HCT116 (cell line): ENCODE results near the gene CDH13. TPM values are rescaled to one million over a fixed set of nuclear protein-coding genes. Genes with fewer than 3 reads are reported as not detected.

Source experiments
- ATAC-seq: fragments of 200-7000 bp; cut with Tn5 transposase; 2 replicates; pipeline ENCODE4 v1.9.1; 2020; ENCODE audit warnings: mild to moderate bottlenecking, moderate library complexity
- BruUV-seq: library from RNA; stranded (reverse); fragments of 400-500 nt; replicated peaks from 2 replicates; lab custom pipeline; 2021; lab: Mats Ljungman, UMichigan
- CTCF ChIA-PET: fragments of 300-600 bp; sonication (Branson Sonifier 250); formaldehyde crosslinking; loops from one replicate; lab custom pipeline; 2021; ENCODE audit warnings: antibody characterized with exemption; lab: Charles Lee
- POLR2A ChIA-PET: fragments of 300-600, 350-600 bp; sonication (Branson Sonifier 250); formaldehyde crosslinking; loops from one replicate; lab custom pipeline; 2021; ENCODE audit warnings: antibody characterized with exemption; lab: Charles Lee
- RAD21 ChIA-PET, 2 experiments: fragments of 300-600 bp; sonication (Branson Sonifier 250); formaldehyde crosslinking; loops; one replicate each; lab custom pipeline; 2023; ENCODE audit warnings: low total read pairs in 2 of 2; ENCODE audit not compliant: uncharacterized antibody in 2 of 2, unreplicated experiment in 2 of 2, low non-redundant PET in 1 of 2; lab: Charles Lee
- DNase-seq: peaks from one replicate; pipeline ENCODE4 v3.0.0-alpha.2; 2010; ENCODE audit warnings: low read depth, low spot score
- H2AFZ ChIP-seq: fragments of 200-600 bp; shearing (Covaris generic), sonication (generic); 2 replicates; pipeline ENCODE4 v1.6.1; 2017; ENCODE audit warnings: low read depth, mixed run types, mixed read lengths, antibody characterized with exemption, low read length; ENCODE audit not compliant: poor library complexity, severe bottlenecking
- H3K27ac ChIP-seq: 2 replicates; pipeline ENCODE4 v1.5.1; 2012; ENCODE audit warnings: low read depth, low read length
- H3K27me3 ChIP-seq: fragments of 200-600 bp; sonication (generic); 2 replicates; pipeline ENCODE4 v1.6.1; 2016; ENCODE audit warnings: mixed run types, low read length, mixed read lengths; ENCODE audit not compliant: insufficient read depth
- H3K36me3 ChIP-seq, 2 experiments: fragments of 200-500 bp in 1 of 2; fragments of 200-600 bp in 1 of 2; sonication (Bioruptor generic) in 1 of 2; sonication (generic) in 1 of 2; 2 replicates each; pipeline versions ENCODE4 v1.5.1 to v1.6.1; 2014 to 2016; ENCODE audit warnings: low read length in 2 of 2, inconsistent platforms in 1 of 2, mixed read lengths in 1 of 2, mixed run types in 1 of 2; ENCODE audit not compliant: insufficient read depth in 2 of 2, control insufficient read depth in 1 of 2
- H3K4me1 ChIP-seq, 2 experiments: fragments of 200-600 bp in 1 of 2; sonication (generic) in 1 of 2; 2 replicates each; pipeline versions ENCODE4 v1.5.1 to v1.6.1; 2012 to 2017; ENCODE audit warnings: low read length in 2 of 2, inconsistent platforms in 1 of 2, mild to moderate bottlenecking in 1 of 2, mixed read lengths in 1 of 2, mixed run types in 1 of 2, moderate library complexity in 1 of 2; ENCODE audit not compliant: insufficient read depth in 2 of 2, control insufficient read depth in 1 of 2
- H3K4me2 ChIP-seq: fragments of 200-600 bp; sonication (generic); 2 replicates; pipeline ENCODE4 v1.6.1; 2017; ENCODE audit warnings: mixed run types, low read length, mixed read lengths
- H3K4me3 ChIP-seq, 2 experiments: fragments of 200-600 bp in 1 of 2; sonication (generic) in 1 of 2; replicated peaks in 1 of 2; 2 replicates each; pipeline ENCODE4 v1.5.1; 2011 to 2016; ENCODE audit warnings: low read length in 2 of 2, control low read depth in 1 of 2, low read depth in 1 of 2, mild to moderate bottlenecking in 1 of 2, mixed read lengths in 1 of 2, mixed run types in 1 of 2
- H3K79me2 ChIP-seq: fragments of 200-600 bp; sonication (generic); 2 replicates; pipeline ENCODE4 v1.6.1; 2017; ENCODE audit warnings: mild to moderate bottlenecking, mixed run types, low read length, moderate library complexity, mixed read lengths; ENCODE audit not compliant: insufficient read depth
- H3K9ac ChIP-seq: fragments of 200-600 bp; sonication (generic); 2 replicates; pipeline ENCODE4 v1.6.1; 2016; ENCODE audit warnings: low read length, mixed read lengths
- H3K9me2 ChIP-seq: fragments of 200-600 bp; sonication (generic), shearing (Covaris generic); 2 replicates; pipeline ENCODE4 v1.6.1; 2017; ENCODE audit warnings: mixed run types, mild to moderate bottlenecking, moderate library complexity; ENCODE audit not compliant: insufficient read depth
- H3K9me3 ChIP-seq, 2 experiments: fragments of 200-500 bp in 1 of 2; fragments of 200-600 bp in 1 of 2; sonication (Bioruptor generic) in 1 of 2; sonication (generic) in 1 of 2; 2 replicates each; pipeline ENCODE4 v1.6.1; 2014 to 2017; ENCODE audit warnings: low read length in 2 of 2, mixed read lengths in 2 of 2, inconsistent platforms in 1 of 2, low read depth in 1 of 2, mild to moderate bottlenecking in 1 of 2, mixed run types in 1 of 2, moderate library complexity in 1 of 2; ENCODE audit not compliant: control insufficient read depth in 1 of 2, insufficient read depth in 1 of 2
- H4K20me1 ChIP-seq: fragments of 200-600 bp; sonication (generic), shearing (Covaris generic); 2 replicates; pipeline ENCODE4 v1.6.1; 2017; ENCODE audit warnings: mixed run types, mild to moderate bottlenecking, moderate library complexity; ENCODE audit not compliant: insufficient read depth
- ATF3 ChIP-seq: IDR thresholded peaks from 2 replicates; pipeline ENCODE4 v1.6.1; 2012
- CBX3 ChIP-seq: IDR thresholded peaks from 2 replicates; pipeline ENCODE4 v1.6.1; 2012; ENCODE audit warnings: low read depth
- CEBPB ChIP-seq: IDR thresholded peaks from 2 replicates; pipeline ENCODE4 v1.6.1; 2012; ENCODE audit warnings: low read depth
- EGR1 ChIP-seq: IDR thresholded peaks from 2 replicates; pipeline ENCODE4 v1.6.1; 2012; ENCODE audit warnings: low read depth
- FOSL1 ChIP-seq: IDR thresholded peaks from 2 replicates; pipeline ENCODE4 v1.6.1; 2012; ENCODE audit warnings: low read depth
- JUND ChIP-seq: IDR thresholded peaks from 2 replicates; pipeline ENCODE4 v1.6.1; 2012
- POLR2AphosphoS5 ChIP-seq: IDR thresholded peaks from 2 replicates; pipeline ENCODE4 v1.6.1; 2011; ENCODE audit warnings: mild to moderate bottlenecking, low read depth, low read length, moderate library complexity
- RAD21 ChIP-seq: IDR thresholded peaks from 2 replicates; pipeline ENCODE4 v1.6.1; 2012; ENCODE audit warnings: low read depth, mild to moderate bottlenecking
- YY1 ChIP-seq: IDR thresholded peaks from 2 replicates; pipeline ENCODE4 v1.6.1; 2011; ENCODE audit warnings: low read length, low read depth, moderate library complexity, mild to moderate bottlenecking; ENCODE audit not compliant: insufficient replicate concordance; ENCODE audit errors: extremely low read depth
- ZNF274 ChIP-seq: fragments of 200-500 bp; sonication (Bioruptor generic); IDR thresholded peaks from 2 replicates; pipeline ENCODE4 v1.6.1; 2014; ENCODE audit warnings: mild to moderate bottlenecking, low read depth, low read length, inconsistent platforms
- intact Hi-C: fragments of 100-400 bp; cut with micrococcal nuclease; formaldehyde crosslinking; loops from 2 replicates; pipeline ENCODE4 v1.10.0; 2022
- total RNA-seq: library from RNA; stranded (reverse); gene quantifications from one replicate; pipeline ENCODE4 v1.2.1, GENCODE V29; 2021; ENCODE audit not compliant: unreplicated experiment
- TF ChIP-seq, protein P1 (sequence below): IDR thresholded peaks from 2 replicates; pipeline ENCODE4 v1.6.1; 2011; ENCODE audit warnings: mild to moderate bottlenecking, low read length, moderate library complexity; ENCODE audit not compliant: insufficient replicate concordance; ENCODE audit errors: extremely low read depth

Gene CDH13
- total RNA-seq, 1 experiment from 2014 or later: not detected

DNA sequence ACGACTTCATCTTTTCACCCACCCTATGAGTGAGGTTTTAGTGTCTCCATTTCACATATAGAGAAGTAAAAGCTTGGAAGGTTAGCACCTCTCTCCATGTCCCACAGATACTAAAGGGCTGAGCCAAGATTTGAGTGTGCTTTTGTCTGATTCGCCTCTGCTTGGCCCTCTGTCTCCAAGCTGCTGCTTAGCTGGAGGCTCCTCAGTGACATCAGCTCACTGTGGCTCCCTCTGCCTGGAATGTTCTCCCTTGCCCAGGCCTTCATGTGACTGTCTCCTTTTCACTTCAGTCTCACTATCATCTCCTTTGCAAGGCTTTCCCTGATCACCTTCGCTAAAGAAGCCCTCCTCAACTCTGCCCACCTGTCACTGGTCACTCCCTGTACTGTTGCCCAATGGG lies 1096.5 kb downstream of the CDH13 start:
- no TSS peak for BruUV-seq
- intact Hi-C loops: no loop called here
- no peak overlapping the region for H3K27ac ChIP-seq
- DNase-seq (no peak), ATAC-seq (no peak)
- H3K36me3 ChIP-seq: no peaks in the 10 kb centered on the region
- TF ChIP-seq EGR1 (no peak), YY1 (no peak), ATF3 (no peak), POLR2AphosphoS5 (no peak), JUND (no peak), RAD21 (no peak), CEBPB (no peak), CBX3 (no peak)
- TF ChIP-seq, protein P1, sequence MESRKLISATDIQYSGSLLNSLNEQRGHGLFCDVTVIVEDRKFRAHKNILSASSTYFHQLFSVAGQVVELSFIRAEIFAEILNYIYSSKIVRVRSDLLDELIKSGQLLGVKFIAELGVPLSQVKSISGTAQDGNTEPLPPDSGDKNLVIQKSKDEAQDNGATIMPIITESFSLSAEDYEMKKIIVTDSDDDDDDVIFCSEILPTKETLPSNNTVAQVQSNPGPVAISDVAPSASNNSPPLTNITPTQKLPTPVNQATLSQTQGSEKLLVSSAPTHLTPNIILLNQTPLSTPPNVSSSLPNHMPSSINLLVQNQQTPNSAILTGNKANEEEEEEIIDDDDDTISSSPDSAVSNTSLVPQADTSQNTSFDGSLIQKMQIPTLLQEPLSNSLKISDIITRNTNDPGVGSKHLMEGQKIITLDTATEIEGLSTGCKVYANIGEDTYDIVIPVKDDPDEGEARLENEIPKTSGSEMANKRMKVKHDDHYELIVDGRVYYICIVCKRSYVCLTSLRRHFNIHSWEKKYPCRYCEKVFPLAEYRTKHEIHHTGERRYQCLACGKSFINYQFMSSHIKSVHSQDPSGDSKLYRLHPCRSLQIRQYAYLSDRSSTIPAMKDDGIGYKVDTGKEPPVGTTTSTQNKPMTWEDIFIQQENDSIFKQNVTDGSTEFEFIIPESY: no peak
- peaks cover 21% of the 10 kb centered on the region for H3K27me3 ChIP-seq
- H4K20me1 ChIP-seq: no peaks in the 10 kb centered on the region
- H2AFZ ChIP-seq: no peak overlapping the region
- no peaks in the 10 kb centered on the region for H3K4me1 ChIP-seq
- no peaks in the 10 kb centered on the region for H3K9me3 ChIP-seq
- no peak overlapping the region for H3K4me2 ChIP-seq
- H3K4me3 ChIP-seq: no peak overlapping the region
- ChIA-PET CTCF (no interaction called here), POLR2A (no interaction called here), RAD21 (no interaction called here)
- no peak overlapping the region for H3K9ac ChIP-seq
- no peaks in the 10 kb centered on the region for H3K79me2 ChIP-seq
- no peaks in the 10 kb centered on the region for H3K9me2 ChIP-seq

DNA sequence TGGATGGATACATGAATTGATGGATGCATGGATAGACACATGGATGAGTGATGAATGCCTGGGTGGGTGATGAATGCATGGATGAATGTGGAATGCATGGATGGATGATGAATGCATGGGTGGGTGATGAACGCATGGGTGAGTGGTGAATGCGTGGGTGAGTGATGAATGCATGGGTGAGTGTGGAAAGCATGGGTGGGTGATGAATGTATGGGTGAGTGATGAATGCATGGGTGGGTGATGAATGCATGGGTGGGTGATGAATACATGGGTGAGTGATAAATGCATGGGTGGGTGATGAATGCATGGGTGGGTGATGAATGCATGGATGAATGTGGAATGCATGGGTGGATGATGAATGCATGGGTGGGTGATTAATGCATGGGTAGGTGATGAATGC lies 1097.1 kb downstream of the CDH13 start:
- CTCF ChIA-PET: no interaction called here
- no peak for DNase-seq
- no peak overlapping the region for H3K4me3 ChIP-seq
- H3K36me3 ChIP-seq: no peaks in the 10 kb centered on the region
- no peaks in the 10 kb centered on the region for H3K9me3 ChIP-seq
- H2AFZ ChIP-seq: no peak overlapping the region
- no peak for TF ChIP-seq YY1
- TF ChIP-seq ZNF274: no peak
- TF ChIP-seq FOSL1: no peak
- no peak for TF ChIP-seq POLR2AphosphoS5
- no peak for TF ChIP-seq CBX3
- TF ChIP-seq, all 23 proteins: peak for 0
- no peak overlapping the region for H3K4me2 ChIP-seq
- POLR2A ChIA-PET: no interaction called here
- H3K4me1 ChIP-seq: no peaks in the 10 kb centered on the region
- BruUV-seq: no TSS peak
- intact Hi-C loops: no loop called here
- ATAC-seq: no peak
- no peak overlapping the region for H3K27ac ChIP-seq
- no peak overlapping the region for H3K9ac ChIP-seq
- H4K20me1 ChIP-seq: no peaks in the 10 kb centered on the region
- H3K27me3 ChIP-seq: peaks cover 21% of the 10 kb centered on the region
- RAD21 ChIA-PET: no interaction called here
- no peaks in the 10 kb centered on the region for H3K79me2 ChIP-seq
- H3K9me2 ChIP-seq: no peaks in the 10 kb centered on the region
